ENCODE results near the gene ROR1. TPM values are rescaled to one million over a fixed set of nuclear protein-coding genes. Genes with fewer than 3 reads are reported as not detected.
"Not testable (repeated sequence)": the region's sequence is repeated elsewhere in the genome, so short reads cannot be mapped to it uniquely, and the experiment has no call there.

ROR1 gene
- total RNA-seq, 4 donors from 2014 or later, result 0.73 to 2.6 (median 1.4) TPM

DNA sequence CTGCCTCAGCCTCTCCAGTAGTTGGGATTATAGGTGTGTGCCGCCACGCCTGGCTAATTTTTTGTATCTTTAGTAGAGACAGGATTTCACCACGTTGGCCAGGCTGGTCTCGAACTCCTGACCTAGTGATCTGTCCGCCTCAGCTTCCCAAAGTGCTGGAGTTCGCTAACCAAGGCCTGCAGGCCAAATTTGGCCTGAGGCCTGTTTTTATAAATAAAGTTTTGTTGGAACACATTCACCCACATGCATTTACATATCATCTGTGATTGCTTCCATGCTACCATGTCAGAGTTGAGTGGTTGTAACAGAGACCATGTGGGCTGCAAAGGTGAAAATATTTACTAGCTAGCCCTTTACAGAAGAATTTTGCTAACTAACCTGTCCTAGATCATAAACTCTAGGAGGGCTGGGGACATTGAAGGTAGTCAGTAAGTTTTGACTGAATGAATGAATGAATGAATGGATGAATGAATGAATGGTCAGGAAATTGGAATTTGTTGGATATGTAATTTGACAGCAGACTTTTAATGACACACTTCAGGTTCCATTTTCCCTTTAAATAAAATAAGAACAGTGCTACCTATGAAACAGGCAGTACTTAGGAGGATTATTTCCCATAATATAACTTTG is 38.4 kb downstream of the ROR1 start:
- Histone ChIP-seq H3K27me3 (no peaks in the 10 kb centered on the region), H3K4me1 (no peaks in the 10 kb centered on the region), H3K4me3 (replicated peaks in 1 of 3) (no peak overlapping the region), H3K36me3 (no peaks in the 10 kb centered on the region), H3K9me3 (no peaks in the 10 kb centered on the region), H3K27ac (no peak overlapping the region)
- TF ChIP-seq POLR2A (IDR thresholded peaks at IDR 0.05), result no peak
- TF ChIP-seq, protein P1, sequence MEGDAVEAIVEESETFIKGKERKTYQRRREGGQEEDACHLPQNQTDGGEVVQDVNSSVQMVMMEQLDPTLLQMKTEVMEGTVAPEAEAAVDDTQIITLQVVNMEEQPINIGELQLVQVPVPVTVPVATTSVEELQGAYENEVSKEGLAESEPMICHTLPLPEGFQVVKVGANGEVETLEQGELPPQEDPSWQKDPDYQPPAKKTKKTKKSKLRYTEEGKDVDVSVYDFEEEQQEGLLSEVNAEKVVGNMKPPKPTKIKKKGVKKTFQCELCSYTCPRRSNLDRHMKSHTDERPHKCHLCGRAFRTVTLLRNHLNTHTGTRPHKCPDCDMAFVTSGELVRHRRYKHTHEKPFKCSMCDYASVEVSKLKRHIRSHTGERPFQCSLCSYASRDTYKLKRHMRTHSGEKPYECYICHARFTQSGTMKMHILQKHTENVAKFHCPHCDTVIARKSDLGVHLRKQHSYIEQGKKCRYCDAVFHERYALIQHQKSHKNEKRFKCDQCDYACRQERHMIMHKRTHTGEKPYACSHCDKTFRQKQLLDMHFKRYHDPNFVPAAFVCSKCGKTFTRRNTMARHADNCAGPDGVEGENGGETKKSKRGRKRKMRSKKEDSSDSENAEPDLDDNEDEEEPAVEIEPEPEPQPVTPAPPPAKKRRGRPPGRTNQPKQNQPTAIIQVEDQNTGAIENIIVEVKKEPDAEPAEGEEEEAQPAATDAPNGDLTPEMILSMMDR (IDR thresholded peaks at IDR 0.05), result no peak
- DNase-seq, result no peak
- 94% methylated on average over 6 of the region's 6 CpGs for WGBS, 2 donors
- intact Hi-C loops (cut with DNase I), result no loop called here

DNA sequence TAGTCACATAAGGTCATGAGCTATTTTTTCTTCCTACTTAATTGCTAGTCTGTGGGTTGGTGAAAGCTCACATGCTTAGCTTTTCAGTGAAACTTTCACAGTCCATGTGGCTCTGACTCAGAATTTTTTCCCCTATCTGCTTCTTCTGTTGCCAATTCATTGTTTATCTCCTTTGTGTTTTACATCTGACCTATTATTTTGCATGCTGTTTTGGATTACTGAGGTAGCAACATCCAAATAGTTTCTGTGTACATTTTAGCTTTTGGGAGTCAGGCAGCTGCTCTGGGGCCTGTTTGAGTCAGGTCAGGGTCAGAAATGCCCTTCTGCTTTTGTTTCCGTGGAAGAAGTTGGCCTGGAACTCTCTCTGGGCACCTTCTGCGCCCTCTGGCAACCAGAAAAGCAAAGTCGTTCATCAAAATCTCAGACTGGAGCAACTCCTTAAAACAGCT is 40.0 kb downstream of the ROR1 start:
- Histone ChIP-seq H3K27ac (no peak overlapping the region), H3K4me1 (no peaks in the 10 kb centered on the region), H3K9me3 (no peaks in the 10 kb centered on the region), H3K4me3 (replicated peaks in 1 of 3) (no peak overlapping the region), H3K36me3 (no peaks in the 10 kb centered on the region), H3K27me3 (no peaks in the 10 kb centered on the region)
- intact Hi-C loops (cut with DNase I), result no loop called here
- DNase-seq, result no peak
- WGBS, 2 donors, result 55 to 67% methylated on average over 3 of the region's 3 CpGs
- TF ChIP-seq POLR2A (IDR thresholded peaks at IDR 0.05), result no peak
- TF ChIP-seq, protein P1 (IDR thresholded peaks at IDR 0.05), result no peak

DNA sequence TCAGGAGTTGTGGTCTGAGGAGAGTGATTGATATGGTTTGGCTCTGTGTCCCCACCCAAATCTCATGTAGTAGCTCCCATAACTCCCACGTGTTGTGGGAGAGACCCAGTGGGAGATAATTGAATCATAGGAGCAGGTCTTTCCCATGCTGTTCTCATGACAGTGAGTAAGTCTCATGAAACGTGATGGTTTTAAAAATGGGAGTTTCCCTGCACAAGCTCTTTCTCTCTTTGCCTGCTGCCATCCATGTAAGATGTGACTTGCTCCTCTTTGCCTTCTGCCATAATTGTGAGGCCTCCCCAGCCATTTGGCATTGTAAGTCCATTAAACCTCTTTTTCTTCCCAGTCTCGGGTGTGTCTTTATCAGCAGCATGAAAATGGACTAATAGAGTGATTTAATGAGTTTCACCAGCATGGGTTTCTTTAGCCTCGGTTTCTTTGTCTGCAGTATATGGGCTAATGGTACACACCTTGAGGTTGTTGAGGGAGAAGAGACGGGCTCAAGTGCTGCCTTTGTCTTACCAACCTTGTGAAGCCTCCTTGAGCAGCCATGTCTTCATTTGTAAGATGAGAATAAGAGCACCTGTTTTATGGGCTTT is 42.5 kb downstream of the ROR1 start:
- intact Hi-C loops (cut with DNase I); DNase-seq; H3K36me3 ChIP-seq; H3K9me3 ChIP-seq; H3K4me1 ChIP-seq; H3K4me3 ChIP-seq (replicated peaks in 1 of 3); H3K27me3 ChIP-seq; H3K27ac ChIP-seq: not testable (repeated sequence)
- 91 to 97% methylated on average over 5 of the region's 5 CpGs for WGBS, 2 donors

DNA sequence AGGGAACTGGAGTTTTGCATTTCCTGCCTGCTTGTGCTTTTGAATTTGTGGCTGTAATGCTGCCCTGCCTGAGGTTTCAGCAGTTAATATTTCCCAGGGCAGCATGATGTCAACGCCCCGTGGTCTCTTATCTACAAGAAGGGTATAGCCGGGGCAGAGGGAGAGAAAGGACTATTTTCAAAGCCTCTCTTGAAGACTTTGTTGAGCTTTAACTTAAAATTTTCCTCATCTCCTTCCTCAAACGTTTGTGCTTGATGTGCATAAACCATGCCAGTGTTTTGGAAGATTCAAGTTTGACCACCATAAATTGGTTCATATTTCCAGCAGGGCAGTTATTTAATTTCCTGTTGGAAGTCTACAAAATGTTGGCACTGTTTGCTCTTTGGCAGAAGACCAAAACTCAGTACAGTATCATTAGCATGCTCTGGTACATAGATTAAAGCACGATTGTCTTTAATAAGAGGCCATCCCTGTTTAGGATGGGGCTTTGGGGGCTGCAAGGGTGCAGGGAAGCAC is 43.4 kb downstream of the ROR1 start:
- intact Hi-C loops (cut with DNase I), result no loop called here
- 42% methylated on average over 5 of the region's 5 CpGs for WGBS, 2 donors
- no peak overlapping the region for H3K27ac ChIP-seq

DNA sequence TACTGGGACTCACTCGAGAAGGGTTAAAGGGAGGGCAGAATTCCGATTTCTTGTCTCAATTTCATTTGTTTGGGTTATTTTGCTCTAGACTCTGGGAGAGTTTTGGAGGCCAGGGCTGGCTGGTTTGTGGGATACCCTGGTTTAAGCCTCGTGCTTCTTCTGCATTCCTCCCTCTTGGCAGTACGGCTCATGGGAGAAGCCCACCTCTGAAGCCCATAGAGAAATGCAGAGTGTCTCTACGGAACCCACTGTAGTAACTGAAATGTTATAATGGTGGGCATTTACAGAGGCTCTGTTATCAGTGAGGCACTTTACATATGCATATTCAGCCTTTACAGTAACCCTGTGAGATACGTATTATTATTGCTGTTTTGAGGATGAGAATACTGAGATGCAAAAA is 43.9 kb downstream of the ROR1 start:
- no peak for DNase-seq
- no peaks in the 10 kb centered on the region for H3K36me3 ChIP-seq
- no peaks in the 10 kb centered on the region for H3K9me3 ChIP-seq
- TF ChIP-seq POLR2A (IDR thresholded peaks at IDR 0.05), result no peak
- TF ChIP-seq, protein P1 (IDR thresholded peaks at IDR 0.05), result no peak
- intact Hi-C loops (cut with DNase I), result no loop called here
- H3K4me1 ChIP-seq, result no peaks in the 10 kb centered on the region
- 75 to 80% methylated on average over 6 of the region's 6 CpGs for WGBS, 2 donors
- H3K27ac ChIP-seq, result no peak overlapping the region
- H3K27me3 ChIP-seq, result no peaks in the 10 kb centered on the region
- no peak overlapping the region for H3K4me3 ChIP-seq (replicated peaks in 1 of 3)

More for the DNA sequence above, 43.4 kb downstream of the ROR1 start:
- DNase-seq, result no peak
- H3K27me3 ChIP-seq, result no peaks in the 10 kb centered on the region
- TF ChIP-seq, protein P1 (IDR thresholded peaks at IDR 0.05), result no peak
- no peak for TF ChIP-seq POLR2A (IDR thresholded peaks at IDR 0.05)
- no peaks in the 10 kb centered on the region for H3K36me3 ChIP-seq
- H3K9me3 ChIP-seq, result no peaks in the 10 kb centered on the region
- no peak overlapping the region for H3K4me3 ChIP-seq (replicated peaks in 1 of 3)
- no peaks in the 10 kb centered on the region for H3K4me1 ChIP-seq

Data from thyroid gland (tissue), 4 donors.